ENCODE data around the gene CPVL. TPM values are rescaled to one million over a fixed set of nuclear protein-coding genes. Genes with fewer than 3 reads are reported as not detected.

Gene CPVL
- polyA plus RNA-seq, 3 donors: 410 to 1,111 (median 1,108) TPM

DNA sequence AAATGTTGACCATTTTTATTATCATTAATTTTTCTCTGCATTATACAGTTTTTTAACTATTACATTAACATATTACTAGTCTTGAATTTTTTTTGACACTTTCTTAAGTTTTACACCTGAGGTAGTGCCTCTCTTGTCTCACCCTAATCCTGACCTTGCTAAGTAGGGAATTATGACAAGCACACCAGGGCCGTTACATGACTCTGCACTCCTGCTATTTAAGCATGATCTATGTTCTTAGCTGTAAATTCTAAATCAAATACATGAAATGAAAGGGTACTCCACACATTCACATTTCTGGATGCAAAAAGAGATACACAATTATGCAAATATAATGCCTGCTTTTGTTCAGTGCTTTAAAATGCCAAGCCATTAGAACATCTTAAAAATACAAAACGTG lies 23.6 kb downstream of the CPVL start:
- no CpG with 5 or more reads among the region's 2 CpGs for WGBS (ENCODE audit: insufficient coverage)
- Histone ChIP-seq H3K36me3 (replicated peaks in 1 of 2; ENCODE audit: control insufficient read depth in 1 of 2, insufficient read depth in 2 of 2, low read length in 2 of 2) (peaks cover 26 to 59% of the 10 kb centered on the region in 2 donors), H3K4me2 (replicated peaks; ENCODE audit: extremely low read depth, low read length, poor library complexity, severe bottlenecking) (no peak overlapping the region), H3K9me3 (replicated peaks in 1 of 2; ENCODE audit: control insufficient read depth in 1 of 2, insufficient read depth in 1 of 2, low read length in 2 of 2) (no peaks in the 10 kb centered on the region), H2AFZ (ENCODE audit: insufficient read depth, low read depth, low read length, poor library complexity, severe bottlenecking) (no peak overlapping the region), H3K79me2 (ENCODE audit: insufficient read depth, low read length) (peaks cover 60% of the 10 kb centered on the region), H4K20me1 (ENCODE audit: insufficient read depth, low read length) (peaks cover 88% of the 10 kb centered on the region), H3K27ac (ENCODE audit: low read depth in 1 of 2, low read length in 2 of 2) (no peak overlapping the region), H3K27me3 (ENCODE audit: control insufficient read depth in 2 of 2, insufficient read depth in 2 of 2, low read length in 2 of 2) (no peaks in the 10 kb centered on the region), H3K4me1 (ENCODE audit: control insufficient read depth in 1 of 2, insufficient read depth in 2 of 2, low read length in 2 of 2) (peaks cover 8 to 22% of the 10 kb centered on the region in 2 donors), H3K9ac (ENCODE audit: insufficient read depth, low read length, poor library complexity, severe bottlenecking) (no peak overlapping the region), H3K4me3 (replicated peaks in 1 of 3; ENCODE audit: low read depth in 2 of 3, low read length in 3 of 3) (no peak overlapping the region)
- intact Hi-C loops (cut with micrococcal nuclease): no loop called here
- Mint-ChIP-seq H3K9me3 (no peaks in the 10 kb centered on the region), H3K27me3 (ENCODE audit: low read depth in 3 of 3) (no peaks in the 10 kb centered on the region), H3K4me3 (no peak overlapping the region), H3K36me3 (peaks cover 43 to 51% of the 10 kb centered on the region in 2 donors), H3K4me1 (peaks cover 25% of the 10 kb centered on the region), H3K27ac (no peak overlapping the region)
- TF ChIP-seq, protein P1, sequence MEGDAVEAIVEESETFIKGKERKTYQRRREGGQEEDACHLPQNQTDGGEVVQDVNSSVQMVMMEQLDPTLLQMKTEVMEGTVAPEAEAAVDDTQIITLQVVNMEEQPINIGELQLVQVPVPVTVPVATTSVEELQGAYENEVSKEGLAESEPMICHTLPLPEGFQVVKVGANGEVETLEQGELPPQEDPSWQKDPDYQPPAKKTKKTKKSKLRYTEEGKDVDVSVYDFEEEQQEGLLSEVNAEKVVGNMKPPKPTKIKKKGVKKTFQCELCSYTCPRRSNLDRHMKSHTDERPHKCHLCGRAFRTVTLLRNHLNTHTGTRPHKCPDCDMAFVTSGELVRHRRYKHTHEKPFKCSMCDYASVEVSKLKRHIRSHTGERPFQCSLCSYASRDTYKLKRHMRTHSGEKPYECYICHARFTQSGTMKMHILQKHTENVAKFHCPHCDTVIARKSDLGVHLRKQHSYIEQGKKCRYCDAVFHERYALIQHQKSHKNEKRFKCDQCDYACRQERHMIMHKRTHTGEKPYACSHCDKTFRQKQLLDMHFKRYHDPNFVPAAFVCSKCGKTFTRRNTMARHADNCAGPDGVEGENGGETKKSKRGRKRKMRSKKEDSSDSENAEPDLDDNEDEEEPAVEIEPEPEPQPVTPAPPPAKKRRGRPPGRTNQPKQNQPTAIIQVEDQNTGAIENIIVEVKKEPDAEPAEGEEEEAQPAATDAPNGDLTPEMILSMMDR (IDR thresholded peaks at IDR 0.05): no peak
- DNase-seq: no peak

DNA sequence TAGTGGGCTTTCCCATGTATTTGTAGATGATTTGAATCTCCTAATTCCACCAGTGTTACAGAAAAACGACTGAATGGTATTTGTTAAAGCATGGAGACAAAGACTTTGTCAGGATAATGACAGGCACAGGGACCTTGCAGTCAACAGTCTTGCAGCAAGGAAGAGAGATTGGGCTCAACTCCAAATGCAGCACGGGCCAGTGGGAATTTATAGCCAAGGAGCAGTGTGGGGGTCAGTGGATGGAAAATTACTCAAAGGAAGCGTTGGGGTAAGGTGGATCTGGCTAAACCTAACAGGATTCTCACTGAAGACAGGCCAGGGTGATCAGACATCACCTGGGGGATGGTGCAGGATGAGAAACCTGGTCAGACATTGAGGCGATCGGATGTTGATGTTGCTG lies 24.3 kb downstream of the CPVL start:
- H3K9me3 Mint-ChIP-seq: no peaks in the 10 kb centered on the region
- no peaks in the 10 kb centered on the region for H3K27me3 Mint-ChIP-seq (ENCODE audit: low read depth in 3 of 3)
- Histone ChIP-seq H3K79me2 (ENCODE audit: insufficient read depth, low read length) (peaks cover 57% of the 10 kb centered on the region), H3K9ac (ENCODE audit: insufficient read depth, low read length, poor library complexity, severe bottlenecking) (no peak overlapping the region), H3K27me3 (ENCODE audit: control insufficient read depth in 2 of 2, insufficient read depth in 2 of 2, low read length in 2 of 2) (no peaks in the 10 kb centered on the region), H3K36me3 (replicated peaks in 1 of 2; ENCODE audit: control insufficient read depth in 1 of 2, insufficient read depth in 2 of 2, low read length in 2 of 2) (peaks cover 29 to 61% of the 10 kb centered on the region in 2 donors), H3K9me3 (replicated peaks in 1 of 2; ENCODE audit: control insufficient read depth in 1 of 2, insufficient read depth in 1 of 2, low read length in 2 of 2) (no peaks in the 10 kb centered on the region), H3K4me3 (replicated peaks in 1 of 3; ENCODE audit: low read depth in 2 of 3, low read length in 3 of 3) (no peak overlapping the region), H2AFZ (ENCODE audit: insufficient read depth, low read depth, low read length, poor library complexity, severe bottlenecking) (no peak overlapping the region), H4K20me1 (ENCODE audit: insufficient read depth, low read length) (peaks cover 88% of the 10 kb centered on the region), H3K4me1 (ENCODE audit: control insufficient read depth in 1 of 2, insufficient read depth in 2 of 2, low read length in 2 of 2) (peaks cover 8 to 20% of the 10 kb centered on the region in 2 donors), H3K4me2 (replicated peaks; ENCODE audit: extremely low read depth, low read length, poor library complexity, severe bottlenecking) (no peak overlapping the region), H3K27ac (ENCODE audit: low read depth in 1 of 2, low read length in 2 of 2) (no peak overlapping the region)
- peaks cover 48 to 52% of the 10 kb centered on the region in 2 donors for H3K36me3 Mint-ChIP-seq
- no peak overlapping the region for H3K4me3 Mint-ChIP-seq
- DNase-seq: no peak
- H3K27ac Mint-ChIP-seq: peak overlapping the region in 2 of 7 donors; percentile 5 to 74
- WGBS (ENCODE audit: insufficient coverage): 83% methylated on average over 4 of the region's 5 CpGs
- TF ChIP-seq, protein P1 (IDR thresholded peaks at IDR 0.05): no peak
- H3K4me1 Mint-ChIP-seq: peaks cover 29% of the 10 kb centered on the region
- intact Hi-C loops (cut with micrococcal nuclease): no loop called here

All from CD14-positive monocyte (primary cell).